Thoracic aorta (tissue), 2 donors: ENCODE results near the gene C9orf85. TPM values are rescaled to one million over a fixed set of nuclear protein-coding genes. Genes with fewer than 3 reads are reported as not detected.

Experiments
- ATAC-seq: fragments of 150-250 bp; one replicate; pipeline ENCODE4 v1.8.0; 2017; ENCODE audit warnings: low read depth; ENCODE audit not compliant: insufficient number of reproducible peaks, low FRiP score
- DNase-seq: peaks from one replicate; pipeline ENCODE4 v3.0.0-alpha.2; 2020; ENCODE audit warnings: low spot score
- H3K27ac ChIP-seq, 2 donors: fragments of 200-600 bp; sonication (generic); 1 replicate in 1 of 2; 2 replicates in 1 of 2; pipeline ENCODE4 v1.5.1; 2016; ENCODE audit warnings: mild to moderate bottlenecking in 2 of 2, moderate library complexity in 2 of 2
- H3K27me3 ChIP-seq: fragments of 200-600 bp; sonication (generic); replicated peaks from 2 replicates; pipeline ENCODE4 v1.6.0; 2016; ENCODE audit warnings: mild to moderate bottlenecking; ENCODE audit not compliant: insufficient read depth
- H3K36me3 ChIP-seq: fragments of 200-600 bp; sonication (generic); one replicate; pipeline ENCODE4 v1.5.1; 2016
- H3K4me1 ChIP-seq, 2 donors: fragments of 200-600 bp; sonication (generic); 1 replicate in 1 of 2; 2 replicates in 1 of 2; pipeline versions ENCODE4 v1.5.1 to v1.6.0; 2016; ENCODE audit warnings: low read depth in 2 of 2, mild to moderate bottlenecking in 1 of 2; ENCODE audit not compliant: control insufficient read depth in 1 of 2
- H3K4me3 ChIP-seq: fragments of 200-600 bp; sonication (generic); 2 replicates; pipeline ENCODE4 v1.5.1; 2016; ENCODE audit warnings: mild to moderate bottlenecking
- H3K9me3 ChIP-seq: fragments of 200-600 bp; sonication (generic); 2 replicates; pipeline ENCODE4 v1.5.1; 2016
- CTCF ChIP-seq: fragments of 200-600 bp; sonication (generic); IDR thresholded peaks from one replicate; pipeline ENCODE4 v1.5.1; 2019; ENCODE audit warnings: antibody characterized with exemption
- total RNA-seq, 2 donors: library from RNA; depleted of rRNA; stranded (reverse); fragments of >200 nt; gene quantifications; one replicate each; pipeline versions ENCODE4 v1.1.0 to v1.2.3, GENCODE V29; 2016

Gene C9orf85
- total RNA-seq, 2 donors from 2014 or later = 8.4 to 14.7 TPM

- H3K4me1 ChIP-seq = no peaks in the 10 kb centered on the region
- H3K27ac ChIP-seq = no peak overlapping the region
- no peak for TF ChIP-seq CTCF
- no peaks in the 10 kb centered on the region for H3K36me3 ChIP-seq
- no peaks in the 10 kb centered on the region for H3K9me3 ChIP-seq
- H3K4me3 ChIP-seq = no peak overlapping the region
- ATAC-seq = no peak
- no peaks in the 10 kb centered on the region for H3K27me3 ChIP-seq
- no peak for DNase-seq
These were observed 65.6 kb downstream of the C9orf85 start for GRCh38 chr9:71977003-71977402.

DNA sequence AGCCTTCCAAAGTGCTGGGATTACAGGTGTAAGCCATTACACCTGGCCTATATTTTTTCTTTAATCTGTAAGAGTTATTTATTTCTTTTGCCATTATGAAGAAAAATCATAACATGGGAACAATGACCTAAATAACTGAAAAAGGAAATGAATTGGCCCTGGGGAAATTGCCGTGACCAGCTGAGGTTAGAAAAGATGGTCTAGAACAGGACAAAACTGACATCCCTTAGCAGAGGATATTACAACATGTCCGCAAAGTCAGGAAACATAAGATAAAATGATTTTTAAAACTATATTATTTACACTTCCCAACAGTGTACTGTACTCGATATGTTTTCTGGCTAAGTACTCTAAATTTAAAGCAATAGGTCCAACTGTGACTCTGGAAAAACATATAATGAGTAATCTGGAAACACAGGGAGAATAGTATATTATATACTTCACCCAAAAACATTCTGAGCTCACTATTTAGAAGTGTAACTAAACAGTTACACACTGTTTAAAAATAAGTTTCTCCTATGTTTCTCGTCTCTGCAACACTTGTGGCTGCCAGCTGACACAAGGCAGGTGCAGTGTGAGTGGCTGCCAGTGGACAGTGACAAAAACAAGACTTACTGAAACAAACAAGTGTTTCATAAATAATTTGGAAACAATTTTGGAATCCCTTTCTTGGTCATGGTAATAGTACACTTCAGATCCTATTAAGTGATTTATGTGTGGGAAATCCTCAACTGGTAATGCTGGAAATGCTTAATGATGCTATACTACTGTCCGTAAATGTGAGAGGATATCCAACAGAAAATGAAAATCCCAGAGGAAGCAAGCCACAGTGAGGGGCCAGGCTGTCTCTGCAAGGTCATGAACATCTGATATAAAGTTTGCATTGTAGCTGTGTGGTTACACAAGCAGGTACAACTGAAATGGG is 69.1 kb downstream of the C9orf85 start:
- H3K4me1 ChIP-seq = peaks cover 0 to 5% of the 10 kb centered on the region in 2 donors

DNA sequence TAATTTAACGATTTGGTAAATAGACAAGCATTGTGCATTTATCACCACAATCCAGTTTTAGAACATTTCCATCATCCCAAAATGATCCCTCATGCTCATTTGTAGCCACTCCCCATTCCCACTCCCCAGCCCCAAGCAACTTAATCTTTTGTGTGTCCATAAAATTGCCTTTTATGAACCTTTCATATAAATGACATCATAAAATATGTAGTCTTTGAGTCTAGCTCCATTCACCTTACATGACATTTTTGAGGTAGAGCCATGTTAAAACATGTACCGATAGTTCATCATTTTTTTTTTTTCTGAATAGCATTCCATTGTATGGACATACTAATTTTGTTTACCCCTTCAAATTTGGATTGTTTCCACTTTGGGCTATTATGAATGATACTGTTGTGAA is 70.5 kb downstream of the C9orf85 start:
- no peak for ATAC-seq

More for the DNA sequence above, 69.1 kb downstream of the C9orf85 start:
- TF ChIP-seq CTCF = no peak
- no peak for ATAC-seq
- H3K4me3 ChIP-seq = no peak overlapping the region
- H3K9me3 ChIP-seq = no peaks in the 10 kb centered on the region
- no peak for DNase-seq
- H3K36me3 ChIP-seq = no peaks in the 10 kb centered on the region
- no peaks in the 10 kb centered on the region for H3K27me3 ChIP-seq
- no peak overlapping the region for H3K27ac ChIP-seq

DNA sequence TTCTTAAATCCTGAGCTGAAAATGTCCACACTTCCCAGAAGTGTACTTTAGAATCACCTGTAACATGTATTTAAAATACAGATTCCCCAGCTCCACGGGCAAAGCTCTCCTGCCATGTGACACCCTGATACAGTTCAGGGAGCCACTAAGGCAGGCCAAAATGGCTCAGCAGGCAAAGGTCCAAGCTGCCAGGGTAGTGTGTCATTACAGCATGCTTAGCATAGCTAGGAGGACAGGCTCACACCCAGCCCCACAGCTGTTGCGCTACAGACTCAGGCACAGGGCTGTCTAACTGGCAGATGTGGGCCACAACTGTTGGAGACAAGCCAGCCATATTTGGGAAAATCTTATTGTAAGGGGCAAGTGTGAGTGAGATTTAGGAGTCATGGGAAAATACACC is 73.0 kb downstream of the C9orf85 start:
- Histone ChIP-seq H3K27me3 (no peaks in the 10 kb centered on the region), H3K36me3 (no peaks in the 10 kb centered on the region), H3K27ac (no peak overlapping the region), H3K4me1 (peaks cover 0 to 5% of the 10 kb centered on the region in 2 donors), H3K9me3 (no peaks in the 10 kb centered on the region), H3K4me3 (no peak overlapping the region)
- ATAC-seq = no peak
- DNase-seq = no peak
- no peak for TF ChIP-seq CTCF

More for the DNA sequence above, 70.5 kb downstream of the C9orf85 start:
- H3K4me1 ChIP-seq = peaks cover 0 to 5% of the 10 kb centered on the region in 2 donors
- H3K27me3 ChIP-seq = no peaks in the 10 kb centered on the region
- no peaks in the 10 kb centered on the region for H3K36me3 ChIP-seq
- no peak overlapping the region for H3K27ac ChIP-seq
- no peak for DNase-seq
- no peak overlapping the region for H3K4me3 ChIP-seq
- TF ChIP-seq CTCF = no peak
- no peaks in the 10 kb centered on the region for H3K9me3 ChIP-seq

- no peak for DNase-seq
- H3K9me3 ChIP-seq = no peaks in the 10 kb centered on the region
- no peak for ATAC-seq
- peaks cover 0 to 5% of the 10 kb centered on the region in 2 donors for H3K4me1 ChIP-seq
- H3K36me3 ChIP-seq = no peaks in the 10 kb centered on the region
- no peaks in the 10 kb centered on the region for H3K27me3 ChIP-seq
- H3K27ac ChIP-seq = no peak overlapping the region
- no peak overlapping the region for H3K4me3 ChIP-seq
- no peak for TF ChIP-seq CTCF
These were observed 73.4 kb downstream of the C9orf85 start for GRCh38 chr9:71984831-71985281.
